CD4-positive, alpha-beta T cell (primary cell): Measurements from ENCODE around the gene MLLT3. TPM values are rescaled to one million over a fixed set of nuclear protein-coding genes. Genes with fewer than 3 reads are reported as not detected.
A peak's percentile ranks its signal among the peaks of the same experiment; 100 is the strongest.

Experiments
- ATAC-seq: fragments of 200-7000 bp; cut with Tn5 transposase; one replicate; pipeline ENCODE4 v1.10.0; 2022; ENCODE audit warnings: mild to moderate bottlenecking; ENCODE audit not compliant: poor library complexity
- CTCF ChIA-PET: fragments of 350-600 bp; sonication (Branson Sonifier 250); formaldehyde crosslinking; loops from one replicate; lab custom pipeline; 2021; ENCODE audit warnings: antibody characterized with exemption, inconsistent platforms; lab: Charles Lee
- POLR2A ChIA-PET: fragments of 350-600 bp; sonication (Branson Sonifier 250); formaldehyde crosslinking; loops from one replicate; lab custom pipeline; 2021; ENCODE audit warnings: antibody characterized with exemption, inconsistent platforms; lab: Charles Lee
- DNase-seq, 14 experiments: peaks; one replicate each; pipeline ENCODE4 v3.0.0-alpha.2; 2013 to 2020; ENCODE audit warnings: mixed read lengths in 2 of 14
- H3K27ac ChIP-seq, 2 donors: one replicate each; pipeline versions ENCODE4 v1.5.1 to v1.7.0; 2013; ENCODE audit warnings: low read length in 2 of 2, low read depth in 1 of 2, mild to moderate bottlenecking in 1 of 2
- H3K27me3 ChIP-seq, 2 experiments: 1 replicate in 1 of 2; 2 replicates in 1 of 2; pipeline versions ENCODE4 v1.6.1 to v1.7.0; 2013; ENCODE audit warnings: low read length in 2 of 2, control low read depth in 1 of 2, mild to moderate bottlenecking in 1 of 2, moderate library complexity in 1 of 2; ENCODE audit not compliant: insufficient read depth in 2 of 2, control insufficient read depth in 1 of 2
- H3K36me3 ChIP-seq: one replicate; pipeline ENCODE4 v1.6.1; 2013; ENCODE audit warnings: low read length, control low read depth; ENCODE audit not compliant: insufficient read depth
- H3K4me1 ChIP-seq: one replicate; pipeline ENCODE4 v1.6.1; 2013; ENCODE audit warnings: low read length, control low read depth; ENCODE audit not compliant: insufficient read depth
- H3K4me3 ChIP-seq: one replicate; pipeline ENCODE4 v1.5.1; 2013; ENCODE audit warnings: mild to moderate bottlenecking, low read length, moderate library complexity
- H3K9me3 ChIP-seq, 2 experiments: 1 replicate in 1 of 2; 2 replicates in 1 of 2; pipeline versions ENCODE4 v1.6.1 to v1.7.0; 2013; ENCODE audit warnings: low read length in 2 of 2, mild to moderate bottlenecking in 2 of 2, control low read depth in 1 of 2, moderate library complexity in 1 of 2; ENCODE audit not compliant: control insufficient read depth in 1 of 2, insufficient read depth in 1 of 2
- H3K27ac Mint-ChIP-seq: one replicate; pipeline ENCODE4 v1.8.0; 2020; ENCODE audit warnings: mixed read lengths
- H3K27me3 Mint-ChIP-seq: one replicate; pipeline ENCODE4 v1.8.0; 2021; ENCODE audit warnings: mixed read lengths
- H3K36me3 Mint-ChIP-seq: one replicate; pipeline ENCODE4 v1.8.0; 2021; ENCODE audit warnings: low read depth, mixed read lengths
- H3K4me1 Mint-ChIP-seq: one replicate; pipeline ENCODE4 v1.8.0; 2021; ENCODE audit warnings: low read depth, mixed read lengths
- H3K4me3 Mint-ChIP-seq: one replicate; pipeline ENCODE4 v1.8.0; 2020; ENCODE audit warnings: mild to moderate bottlenecking, mixed read lengths
- H3K9me3 Mint-ChIP-seq: one replicate; pipeline ENCODE4 v1.8.0; 2020; ENCODE audit warnings: mixed read lengths
- intact Hi-C, 2 experiments: fragments of 100-400 bp; cut with DNase I in 1 of 2; cut with micrococcal nuclease in 1 of 2; formaldehyde crosslinking; loops; one replicate each; pipeline versions ENCODE4 v1.15.1 to v1.9.0; 2023 to 2025; cut with DNase I, micrococcal nuclease
- total RNA-seq, 174 experiments: library from RNA in 2 of 174; stranded (reverse) in 2 of 174; gene quantifications; one replicate each; pipeline ENCODE4 v1.2.3 and lab custom pipeline; 2021 to 2026
- TF ChIP-seq, protein P1 (sequence below): fragments of 200-600 bp; IDR thresholded peaks from one replicate; pipeline ENCODE4 v1.8.0; 2022; ENCODE audit warnings: antibody characterized with exemption, mild to moderate bottlenecking

MLLT3 gene
- total RNA-seq, 2 experiments from 2014 or later = 59.2 to 60.6 TPM

DNA sequence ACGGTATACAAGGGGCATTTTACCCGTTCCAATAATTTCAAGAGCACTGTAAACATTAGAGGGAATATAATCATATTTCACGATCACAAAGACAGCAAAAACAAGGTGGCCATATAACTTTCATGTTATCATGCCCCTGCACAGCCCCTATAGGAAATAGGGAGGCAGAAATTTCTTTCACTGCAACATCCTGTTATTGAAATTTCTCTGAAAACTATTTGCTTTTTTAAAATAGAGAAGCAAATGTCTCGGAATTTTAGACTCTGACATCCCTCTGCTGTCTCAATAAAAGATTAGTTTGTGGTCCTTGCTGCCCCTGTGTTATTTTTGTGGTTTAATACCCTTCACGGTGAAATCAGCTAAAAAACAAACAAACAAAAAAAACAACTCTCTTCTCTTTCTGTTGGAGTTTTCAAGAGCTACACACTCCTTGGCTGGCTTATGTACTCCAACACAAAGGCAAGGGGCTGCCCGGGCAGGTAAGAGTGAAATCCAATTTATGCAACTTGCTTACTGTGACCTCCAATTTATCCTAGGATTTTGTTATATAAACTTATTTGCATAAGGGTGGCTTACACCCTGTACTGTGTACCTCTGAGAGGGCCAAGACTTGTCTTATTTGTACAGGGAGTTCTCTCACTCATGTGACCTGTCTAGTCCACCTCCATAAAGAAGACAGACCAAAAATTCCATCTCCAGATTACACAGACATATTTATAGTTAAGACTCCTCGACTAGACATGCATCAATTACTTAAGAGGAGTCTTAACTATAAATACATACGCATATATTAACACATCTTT is 223.6 kb downstream of the MLLT3 start:
- Histone ChIP-seq H3K27ac (peak overlapping the region in 1 of 2 donors; percentile 21), H3K4me3 (no peak overlapping the region), H3K36me3 (no peaks in the 10 kb centered on the region), H3K27me3 (no peaks in the 10 kb centered on the region), H3K4me1 (peaks cover 14% of the 10 kb centered on the region), H3K9me3 (no peaks in the 10 kb centered on the region)
- no peak for DNase-seq
- Mint-ChIP-seq H3K4me1 (peaks cover 89% of the 10 kb centered on the region), H3K4me3 (peak overlapping the region; percentile 47), H3K9me3 (no peaks in the 10 kb centered on the region), H3K36me3 (peaks cover 50% of the 10 kb centered on the region), H3K27ac (peak overlapping the region; percentile 83), H3K27me3 (no peaks in the 10 kb centered on the region)
- peak; percentile 30 for ATAC-seq
- TF ChIP-seq, protein P1, sequence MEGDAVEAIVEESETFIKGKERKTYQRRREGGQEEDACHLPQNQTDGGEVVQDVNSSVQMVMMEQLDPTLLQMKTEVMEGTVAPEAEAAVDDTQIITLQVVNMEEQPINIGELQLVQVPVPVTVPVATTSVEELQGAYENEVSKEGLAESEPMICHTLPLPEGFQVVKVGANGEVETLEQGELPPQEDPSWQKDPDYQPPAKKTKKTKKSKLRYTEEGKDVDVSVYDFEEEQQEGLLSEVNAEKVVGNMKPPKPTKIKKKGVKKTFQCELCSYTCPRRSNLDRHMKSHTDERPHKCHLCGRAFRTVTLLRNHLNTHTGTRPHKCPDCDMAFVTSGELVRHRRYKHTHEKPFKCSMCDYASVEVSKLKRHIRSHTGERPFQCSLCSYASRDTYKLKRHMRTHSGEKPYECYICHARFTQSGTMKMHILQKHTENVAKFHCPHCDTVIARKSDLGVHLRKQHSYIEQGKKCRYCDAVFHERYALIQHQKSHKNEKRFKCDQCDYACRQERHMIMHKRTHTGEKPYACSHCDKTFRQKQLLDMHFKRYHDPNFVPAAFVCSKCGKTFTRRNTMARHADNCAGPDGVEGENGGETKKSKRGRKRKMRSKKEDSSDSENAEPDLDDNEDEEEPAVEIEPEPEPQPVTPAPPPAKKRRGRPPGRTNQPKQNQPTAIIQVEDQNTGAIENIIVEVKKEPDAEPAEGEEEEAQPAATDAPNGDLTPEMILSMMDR = no peak
- CTCF ChIA-PET = no interaction called here
- POLR2A ChIA-PET = interaction anchor here (0.8 to 1.1 kb wide), 2 partner anchors 10 to 27 kb away, joined by 3 to 4 read pairs; no protein-coding TSS in a partner anchor
- intact Hi-C loops = no loop called here

DNA sequence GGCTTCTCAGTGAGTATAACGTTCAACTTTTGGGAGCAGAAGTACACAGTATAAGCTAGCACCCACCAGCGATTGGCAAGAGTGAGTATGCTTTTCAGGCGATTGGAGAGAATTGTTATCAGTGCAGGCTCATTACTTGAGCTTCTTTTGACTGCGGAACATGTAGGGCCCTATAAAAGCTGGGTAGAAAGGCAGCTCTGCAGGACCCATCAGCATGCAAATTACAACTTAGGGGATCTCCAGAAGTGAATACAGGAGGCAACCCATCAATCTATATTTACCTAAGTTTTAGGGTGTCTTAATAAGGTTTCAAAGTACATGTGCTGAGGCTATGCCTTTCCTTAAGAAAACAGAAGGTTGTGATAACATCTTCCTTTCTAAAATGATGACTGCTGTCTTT is 225.0 kb downstream of the MLLT3 start:
- no peak overlapping the region for H3K4me3 Mint-ChIP-seq

DNA sequence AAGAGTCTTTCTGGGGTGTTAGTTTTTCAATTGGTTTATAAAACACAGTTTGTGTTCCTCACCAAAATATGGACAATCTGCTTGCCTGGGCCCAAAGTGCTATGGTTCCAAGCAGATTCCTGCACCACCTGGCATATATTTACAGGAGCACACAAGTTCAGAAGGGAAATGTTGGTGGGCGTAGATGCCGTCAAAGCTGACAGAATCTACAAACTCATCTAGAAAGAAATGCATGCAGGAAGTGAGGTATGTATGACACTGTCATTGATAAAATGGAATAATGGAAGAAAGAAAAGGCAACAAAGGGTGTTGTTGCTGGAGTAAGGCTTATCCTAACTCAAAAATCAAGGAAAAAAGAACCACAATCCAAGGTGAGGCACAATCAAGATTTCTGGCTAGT is 225.8 kb downstream of the MLLT3 start:
- H3K36me3 ChIP-seq = no peaks in the 10 kb centered on the region
- Mint-ChIP-seq H3K4me1 (peaks cover 69% of the 10 kb centered on the region), H3K27ac (peak overlapping the region; percentile 25), H3K4me3 (peak overlapping the region; percentile 52), H3K9me3 (no peaks in the 10 kb centered on the region), H3K36me3 (peaks cover 40% of the 10 kb centered on the region), H3K27me3 (no peaks in the 10 kb centered on the region)
- TF ChIP-seq, protein P1 = no peak
- no peak overlapping the region for H3K4me3 ChIP-seq
- H3K27me3 ChIP-seq = no peaks in the 10 kb centered on the region
- DNase-seq (no peak), ATAC-seq (peak; percentile 52)
- intact Hi-C loops = no loop called here
- ChIA-PET POLR2A (interaction anchor here (0.7 to 1.6 kb wide), 4 partner anchors 11 to 226 kb away, joined by 3 to 12 read pairs (median 4); partner anchors contain the start of gene MLLT3), CTCF (no interaction called here)
- no peaks in the 10 kb centered on the region for H3K9me3 ChIP-seq
- H3K27ac ChIP-seq = no peak overlapping the region
- H3K4me1 ChIP-seq = peaks cover 12% of the 10 kb centered on the region

More for the DNA sequence above, 225.0 kb downstream of the MLLT3 start:
- DNase-seq (no peak), ATAC-seq (no peak)
- H3K27ac ChIP-seq = no peak overlapping the region
- H3K27ac Mint-ChIP-seq = peak overlapping the region; percentile 25
- no peaks in the 10 kb centered on the region for H3K27me3 Mint-ChIP-seq
- H3K4me1 Mint-ChIP-seq = peaks cover 76% of the 10 kb centered on the region
- peaks cover 12% of the 10 kb centered on the region for H3K4me1 ChIP-seq
- ChIA-PET CTCF (no interaction called here), POLR2A (interaction anchor here (0.9 kb wide), 1 partner anchor 224 kb away, joined by 3 read pairs; no protein-coding TSS in a partner anchor)
- TF ChIP-seq, protein P1 = no peak
- no peak overlapping the region for H3K4me3 ChIP-seq
- no peaks in the 10 kb centered on the region for H3K9me3 Mint-ChIP-seq
- no peaks in the 10 kb centered on the region for H3K27me3 ChIP-seq
- peaks cover 42% of the 10 kb centered on the region for H3K36me3 Mint-ChIP-seq
- no peaks in the 10 kb centered on the region for H3K36me3 ChIP-seq
- no peaks in the 10 kb centered on the region for H3K9me3 ChIP-seq
- intact Hi-C loops = no loop called here
